GM18868 (cell line): ENCODE results near the gene NCOR1.
"Not testable (repeated sequence)": the region's sequence is repeated elsewhere in the genome, so short reads cannot be mapped to it uniquely, and the experiment has no call there.

Experiments
- ATAC-seq: cut with Tn5 transposase; IDR thresholded peaks from one replicate; pipeline ENCODE4 v1.9.1; 2021; ENCODE audit warnings: mild to moderate bottlenecking, moderate library complexity; ENCODE audit not compliant: unreplicated experiment

Gene NCOR1

GRCh38 chr17:16152326-16152725, 63.0 kb downstream of the NCOR1 start:
- not testable (repeated sequence) for ATAC-seq

- no peak for ATAC-seq
Observed at GRCh38 chr17:16150251-16150856, 65.0 kb downstream of the NCOR1 start.

DNA sequence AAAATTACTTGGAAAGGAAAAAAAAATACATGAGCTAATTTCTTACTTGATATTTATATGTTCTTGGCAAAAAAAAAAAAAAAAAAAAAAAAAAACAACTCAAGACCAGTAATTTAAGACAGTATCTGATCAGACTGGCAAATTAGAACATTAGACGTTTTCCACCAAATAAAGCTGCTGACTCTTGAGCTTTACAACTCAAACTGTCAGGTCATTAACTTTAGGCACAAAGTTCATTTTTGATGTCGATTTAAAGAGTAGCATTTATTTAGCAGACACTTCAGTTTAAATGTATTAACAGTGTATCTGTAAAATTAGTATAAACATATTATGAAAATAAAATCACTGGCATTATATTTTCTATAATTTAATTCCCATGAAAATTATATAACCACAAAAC, 66.7 kb downstream of the NCOR1 start:
- no peak for ATAC-seq

DNA sequence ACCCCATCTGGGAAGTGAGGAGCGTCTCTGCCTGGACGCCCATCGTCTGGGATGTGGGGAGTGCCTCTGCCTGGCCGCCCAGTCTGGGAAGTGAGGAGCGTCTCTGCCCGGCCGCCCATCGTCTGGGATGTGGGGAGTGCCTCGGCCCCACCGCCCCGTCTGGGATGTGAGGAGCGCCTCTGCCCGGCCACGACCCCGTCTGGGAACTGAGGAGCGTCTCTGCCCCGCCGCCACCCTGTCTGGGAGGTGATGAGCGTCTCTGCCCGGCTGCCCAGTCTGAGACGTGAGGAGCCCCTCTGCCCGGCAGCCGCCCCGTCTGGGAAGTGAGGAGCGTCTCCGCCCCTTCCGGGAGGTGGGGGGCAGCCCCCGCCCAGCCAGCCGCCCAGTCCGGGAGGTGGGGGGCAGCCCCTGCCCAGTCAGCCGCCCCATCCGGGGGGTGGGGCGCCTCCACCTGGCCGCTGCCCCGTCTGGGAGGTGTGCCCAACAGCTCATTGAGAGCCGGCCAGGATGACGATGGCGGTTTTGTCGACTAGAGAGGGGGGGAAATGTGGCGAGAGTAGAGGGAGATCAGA, 69.9 kb downstream of the NCOR1 start:
- not testable (repeated sequence) for ATAC-seq

DNA sequence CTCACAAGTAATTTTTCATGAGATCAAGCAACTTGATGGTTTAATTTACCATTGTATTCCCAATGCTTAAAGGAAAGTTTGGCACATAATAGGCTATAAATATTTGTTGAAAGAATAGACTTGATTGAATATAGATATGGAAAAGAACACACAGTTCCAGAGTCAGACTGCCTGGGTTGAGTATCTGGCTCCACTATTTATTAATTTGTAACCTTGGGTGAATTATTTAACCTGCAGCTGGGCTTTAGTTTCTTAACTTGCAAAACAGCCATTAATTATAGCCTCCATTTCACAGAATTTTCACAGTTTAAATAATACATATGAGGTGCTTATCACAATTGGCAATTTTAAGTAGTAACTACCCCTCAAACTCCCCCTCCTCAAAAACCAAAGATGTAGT, 73.6 kb downstream of the NCOR1 start:
- no peak for ATAC-seq

GRCh38 chr17:16140854-16141253, 74.5 kb downstream of the NCOR1 start:
- no peak for ATAC-seq

GRCh38 chr17:16135461-16135860, 79.9 kb downstream of the NCOR1 start:
- no peak for ATAC-seq

GRCh38 chr17:16131593-16131992, 83.7 kb downstream of the NCOR1 start:
- ATAC-seq: no peak

DNA sequence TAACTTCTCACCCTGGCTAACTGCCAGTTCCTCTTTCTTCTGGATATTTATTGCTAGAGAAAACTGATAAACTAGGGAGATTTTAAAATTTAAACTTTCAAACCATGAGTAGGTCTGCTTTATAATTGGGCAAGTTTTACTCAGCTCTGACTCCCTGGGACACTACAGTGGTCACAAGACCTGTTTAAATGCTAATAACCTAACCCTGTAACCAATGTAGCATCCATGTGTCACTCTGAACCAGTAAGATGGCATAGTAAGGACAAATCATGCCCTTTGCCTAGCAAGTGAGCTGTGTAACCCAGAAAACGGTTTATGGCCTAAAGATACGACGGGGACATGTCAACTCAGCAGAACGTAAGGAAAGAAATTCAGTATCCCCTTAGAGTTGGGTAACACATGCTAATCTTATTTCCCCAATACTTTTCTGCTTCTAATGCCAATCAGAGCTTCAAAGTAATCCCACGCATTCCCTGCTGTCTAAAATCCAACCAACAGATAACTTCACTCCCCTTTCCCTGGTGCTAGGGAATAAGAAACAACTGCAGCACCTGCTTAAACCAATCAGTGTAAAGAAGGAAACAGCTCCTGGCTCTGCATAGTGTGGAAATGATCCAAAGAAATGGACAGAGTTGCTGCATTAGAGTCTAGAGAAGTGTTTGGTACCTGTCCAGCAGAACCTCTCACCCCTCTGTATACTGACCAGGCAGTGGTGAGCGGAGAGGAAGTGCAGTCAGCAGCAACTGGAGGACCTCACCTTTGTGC, 85.7 kb downstream of the NCOR1 start:
- no peak for ATAC-seq

DNA sequence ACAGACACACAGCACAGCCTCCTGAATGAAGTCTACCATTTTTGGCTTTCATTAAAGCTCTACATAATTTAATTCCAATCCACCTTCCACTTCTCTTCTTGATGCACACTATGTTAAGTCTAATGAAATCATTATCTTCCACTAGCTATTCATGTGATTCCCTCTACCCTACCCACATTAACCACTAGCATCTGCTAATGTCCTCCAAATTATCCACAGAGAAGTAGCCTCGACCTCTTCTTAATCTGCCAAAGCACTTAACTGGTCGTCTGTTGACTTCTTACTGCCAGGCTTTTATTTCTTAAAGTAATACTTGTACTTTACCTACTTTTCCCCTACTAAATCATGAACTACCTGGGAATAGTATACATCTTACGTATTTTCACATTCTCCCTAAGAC, 91.8 kb downstream of the NCOR1 start:
- no peak for ATAC-seq

DNA sequence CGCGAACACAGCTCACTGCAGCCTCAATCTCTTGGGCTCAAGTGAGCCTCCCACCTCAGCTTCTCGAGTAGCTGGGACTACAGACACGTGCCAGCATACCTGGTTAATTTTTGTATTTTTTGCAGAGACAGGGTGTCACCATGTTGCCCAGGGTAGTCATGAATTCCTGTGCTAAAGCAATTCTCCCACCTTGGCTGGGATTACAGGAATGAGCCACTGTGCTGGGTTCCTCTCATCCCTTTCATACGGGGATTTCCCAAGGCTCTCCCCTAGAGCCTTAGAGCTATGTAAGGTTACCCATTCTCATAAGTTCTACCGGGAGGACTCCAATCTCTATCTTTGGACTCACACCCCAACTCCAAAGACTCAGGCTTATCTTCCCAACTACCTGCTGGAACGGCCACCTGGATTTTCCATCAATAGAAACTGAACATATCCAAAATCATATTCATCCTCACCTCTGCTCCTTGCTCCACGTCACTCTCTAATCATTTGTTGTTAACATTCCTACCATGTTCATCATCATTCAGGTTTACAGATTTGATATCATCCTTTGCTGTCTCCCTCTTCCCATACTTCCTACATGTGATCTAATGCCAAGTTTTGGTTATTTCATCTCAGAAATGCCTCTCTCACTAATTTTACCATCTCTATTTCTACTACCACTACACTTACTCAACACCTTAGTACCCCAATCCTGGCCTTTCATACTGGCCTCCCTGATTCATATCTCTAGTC, 92.5 kb downstream of the NCOR1 start:
- ATAC-seq: no peak

DNA sequence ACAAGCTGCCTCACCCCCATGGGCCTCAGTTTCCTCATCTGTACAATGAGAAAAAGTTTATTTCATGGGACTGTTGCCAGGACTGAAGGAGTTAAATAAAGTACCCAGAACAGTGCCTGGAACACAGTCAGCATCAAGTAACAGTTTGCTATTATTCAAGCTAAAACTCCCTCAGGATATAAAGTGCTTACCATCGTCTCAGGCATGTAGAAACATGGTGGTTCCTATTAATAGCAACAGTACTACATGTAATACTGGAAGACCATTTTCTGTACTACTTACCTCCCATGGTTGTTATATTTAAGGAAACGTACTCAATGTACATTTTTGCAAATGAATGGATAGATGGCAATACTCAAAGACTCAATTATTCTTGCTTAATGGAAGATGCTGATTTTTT, 93.4 kb downstream of the NCOR1 start:
- ATAC-seq: no peak

DNA sequence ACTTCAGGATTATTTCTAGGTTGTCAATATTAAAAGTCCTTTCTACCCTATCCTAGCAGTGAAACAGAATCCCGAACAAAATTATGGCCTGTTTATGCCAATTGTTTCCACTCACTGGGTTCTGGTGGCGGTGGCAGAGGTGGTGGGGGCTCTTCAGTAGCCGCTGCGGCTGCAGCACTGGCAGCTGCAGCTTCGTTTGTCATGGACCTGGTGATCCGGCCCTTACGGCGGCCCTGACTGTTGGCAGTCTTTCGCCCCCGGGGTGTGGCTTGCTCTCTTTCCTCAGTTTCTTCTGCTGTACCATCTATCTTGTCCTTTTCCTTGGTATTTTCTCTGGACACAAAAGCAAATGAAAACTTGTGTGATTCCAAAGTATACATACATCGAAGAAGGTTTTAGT, 94.4 kb downstream of the NCOR1 start:
- no peak for ATAC-seq

GRCh38 chr17:16117149-16117548, 98.2 kb downstream of the NCOR1 start:
- no peak for ATAC-seq

DNA sequence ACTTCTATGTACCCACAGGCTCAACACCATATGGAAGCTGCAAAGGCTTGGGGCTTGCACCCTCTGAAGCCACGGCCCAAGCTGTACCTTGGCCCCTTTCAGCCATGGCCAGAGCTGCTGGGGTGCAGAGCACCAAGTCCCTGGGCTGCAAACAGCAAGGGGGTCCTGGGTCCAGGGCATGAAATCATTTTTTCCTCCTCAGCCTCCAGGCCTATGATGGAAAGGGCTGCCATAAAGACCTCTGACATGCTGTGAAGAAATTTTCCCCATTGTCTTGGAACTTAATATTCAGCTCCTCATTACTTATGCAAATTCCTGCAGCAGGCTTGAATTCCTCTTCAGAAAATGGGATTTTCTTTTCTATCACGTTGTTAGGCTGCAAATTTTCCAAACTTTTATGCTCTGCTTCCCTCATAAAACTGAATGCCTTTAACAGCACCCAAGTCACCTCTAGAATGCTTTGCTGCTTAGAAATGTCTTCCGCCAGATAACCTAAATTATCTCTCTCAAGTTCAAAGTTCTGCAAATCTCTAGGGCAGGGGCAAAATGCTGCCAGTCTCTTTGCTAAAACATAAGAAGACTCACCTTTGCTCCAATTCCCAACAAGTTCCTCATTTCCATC, 100.1 kb downstream of the NCOR1 start:
- ATAC-seq: not testable (repeated sequence)

DNA sequence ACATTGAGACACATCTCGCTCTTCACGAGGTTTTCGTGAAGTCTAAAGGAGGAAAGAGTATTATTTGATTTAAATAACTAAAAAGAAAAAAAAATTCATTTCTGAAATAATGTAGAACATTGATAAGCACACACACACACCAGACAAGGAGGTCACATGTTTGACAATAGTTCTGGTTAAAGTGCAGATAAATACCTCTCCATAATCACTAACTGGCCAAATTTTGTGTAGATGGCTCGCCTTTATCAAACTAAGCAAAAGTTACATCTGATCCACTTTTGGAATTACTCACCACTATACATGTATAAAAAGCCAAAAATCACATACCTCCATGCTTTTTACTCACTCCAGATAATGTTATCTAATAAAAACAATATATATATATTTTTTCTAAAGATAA, 106.5 kb downstream of the NCOR1 start:
- ATAC-seq: no peak

DNA sequence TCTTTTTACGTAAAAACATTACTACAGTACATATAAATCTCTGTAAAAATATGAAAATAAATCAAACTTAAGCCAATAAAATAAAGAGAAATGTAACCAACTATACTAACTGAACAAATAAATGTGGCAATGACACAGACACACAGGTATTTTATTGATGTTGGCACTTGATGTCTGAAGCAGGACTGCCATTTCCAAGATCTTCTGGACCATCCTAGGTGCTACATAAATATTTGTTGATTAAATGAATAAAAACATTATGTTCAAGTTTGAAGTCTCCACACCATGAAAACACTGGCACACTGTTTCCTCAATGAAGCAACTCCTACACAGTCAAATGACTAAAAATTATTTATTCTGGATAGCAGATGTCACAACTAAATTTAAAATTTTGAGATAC, 106.9 kb downstream of the NCOR1 start:
- no peak for ATAC-seq

- ATAC-seq: no peak
Observed at GRCh38 chr17:16107165-16107770, 108.1 kb downstream of the NCOR1 start.

DNA sequence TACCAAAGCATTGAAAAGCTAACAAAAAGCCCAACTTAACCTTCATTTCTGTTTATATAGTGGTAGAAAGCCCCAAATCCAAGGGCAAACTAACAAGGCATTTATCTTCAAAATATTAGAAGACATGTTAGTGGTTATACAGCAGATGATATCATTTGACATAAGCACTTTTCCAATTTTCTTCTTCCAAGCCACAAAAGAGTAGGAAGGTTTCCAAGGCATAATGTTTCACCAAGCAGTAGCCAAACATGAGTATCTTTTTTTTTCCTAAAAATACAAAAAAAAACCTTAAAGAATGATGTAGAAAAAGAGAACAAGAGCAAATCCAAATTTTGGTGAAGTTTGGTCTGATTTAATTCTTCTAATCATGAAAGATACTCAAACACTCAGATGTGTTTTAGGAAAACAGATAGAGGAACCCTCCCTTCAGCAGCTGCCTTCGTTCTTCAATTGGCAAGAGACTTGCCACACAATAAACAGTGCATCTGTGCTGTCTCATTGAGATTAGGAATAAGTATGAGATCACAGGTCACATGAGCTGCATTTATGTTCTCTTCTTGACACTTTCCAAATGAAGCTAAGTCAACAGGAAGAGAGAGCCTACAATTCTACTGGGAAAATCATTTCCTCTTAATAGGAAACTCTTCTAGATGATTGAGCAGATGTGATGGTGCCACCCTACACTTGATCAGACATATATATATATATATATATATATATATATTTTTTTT, 109.0 kb downstream of the NCOR1 start:
- ATAC-seq: no peak

GRCh38 chr17:16104189-16104588, 111.1 kb downstream of the NCOR1 start:
- no peak for ATAC-seq
